NCI-H2196 (cell line): ENCODE measurements around the gene ZG16.
"Not testable (repeated sequence)": the region's sequence is repeated elsewhere in the genome, so short reads cannot be mapped to it uniquely, and the experiment has no call there.

Experiments
- DNase-seq: peaks from one replicate; lab custom pipeline; 2025; ENCODE audit not compliant: unreplicated experiment; lab: John Stamatoyannopoulos, UW

Gene ZG16

GRCh38 chr16:29783094-29783953 lies 5.3 kb downstream of the ZG16 start:
- DNase-seq = not testable (repeated sequence)

DNA sequence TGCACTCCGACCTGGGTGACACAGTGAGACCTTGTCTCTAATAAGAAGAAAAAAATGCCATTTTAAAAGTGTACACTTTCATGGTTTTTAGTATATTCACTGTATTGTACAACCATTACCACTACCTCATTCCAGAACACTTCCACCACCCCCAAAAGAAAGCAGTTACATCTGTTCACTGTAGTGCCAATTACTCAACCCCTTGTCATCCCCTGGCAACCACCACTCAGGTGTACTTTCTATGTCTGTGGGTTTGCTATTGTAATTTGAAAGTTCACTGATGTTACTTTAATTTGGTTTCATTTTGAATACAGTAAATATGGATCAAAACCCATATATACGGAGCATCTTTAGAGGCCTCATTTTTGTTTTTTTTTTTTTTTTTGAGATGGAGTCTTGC lies 6.1 kb downstream of the ZG16 start:
- no peak for DNase-seq

DNA sequence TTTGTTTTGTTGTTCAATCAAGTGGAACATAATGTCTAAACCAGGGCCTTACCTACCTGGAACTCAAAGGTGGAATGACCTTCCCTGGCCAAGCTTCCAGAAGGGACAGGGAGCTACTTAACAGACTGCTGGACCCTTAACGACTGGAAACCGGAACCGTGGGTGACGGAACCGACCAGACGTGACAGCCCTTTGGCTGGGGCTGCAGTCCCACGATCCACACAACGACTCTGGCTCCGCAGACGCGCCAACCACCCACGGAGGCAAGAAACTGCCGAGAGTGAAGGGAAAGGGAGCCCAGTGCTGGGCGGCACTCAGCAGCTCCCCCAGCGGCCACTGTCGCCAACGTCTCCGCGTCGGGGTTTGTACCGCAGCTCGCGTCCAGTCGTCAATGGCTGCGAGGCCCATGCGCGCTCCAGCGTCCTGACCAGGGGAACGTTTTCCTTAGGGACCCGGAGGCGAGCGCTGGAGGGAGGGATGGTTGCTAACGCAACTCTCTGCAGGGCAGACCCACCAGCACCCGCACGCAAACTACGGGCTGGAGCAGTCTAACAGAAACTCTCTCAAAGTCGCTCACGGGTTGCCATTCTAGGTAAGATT lies 6.9 kb downstream of the ZG16 start:
- DNase-seq = no peak

DNA sequence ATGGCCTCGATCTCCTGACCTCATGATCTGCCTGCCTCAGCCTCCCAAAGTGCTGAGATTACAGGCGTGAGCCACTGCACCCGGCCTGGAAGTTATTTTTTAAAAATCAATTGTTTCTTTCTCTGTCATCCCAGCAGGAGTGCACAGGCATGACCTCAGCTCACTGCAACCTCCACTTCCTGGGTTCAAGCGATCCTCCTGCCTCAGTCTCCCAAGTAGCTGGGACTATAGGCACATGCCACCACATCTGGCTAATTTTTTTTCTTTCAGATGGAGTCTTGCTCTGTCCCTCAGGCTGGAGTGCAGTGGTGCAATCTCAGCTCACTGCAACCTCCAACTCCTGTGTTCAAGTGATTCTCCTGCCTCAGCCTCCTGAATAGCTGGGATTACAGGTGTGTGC lies 9.1 kb downstream of the ZG16 start:
- not testable (repeated sequence) for DNase-seq

DNA sequence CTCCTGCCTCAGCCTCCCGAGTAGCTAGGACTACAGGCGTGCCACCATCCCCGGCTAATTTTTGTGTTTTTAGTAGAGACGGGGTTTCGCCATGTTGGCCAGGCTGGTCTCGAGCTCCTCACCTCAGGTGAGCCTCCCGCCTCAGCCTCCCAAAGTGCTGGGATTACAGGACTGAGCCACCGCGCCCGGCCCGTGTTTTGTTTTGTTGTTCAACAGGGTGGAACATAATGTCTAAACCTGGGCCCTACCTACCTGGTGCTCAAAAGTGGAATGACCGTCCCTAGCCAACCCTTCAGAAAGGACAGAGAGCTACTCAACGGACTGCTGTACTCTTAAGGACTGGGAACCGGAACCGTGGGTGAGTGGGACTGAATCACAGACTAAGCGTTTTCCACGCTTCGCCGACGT lies 11.7 kb downstream of the ZG16 start:
- DNase-seq = no peak

DNA sequence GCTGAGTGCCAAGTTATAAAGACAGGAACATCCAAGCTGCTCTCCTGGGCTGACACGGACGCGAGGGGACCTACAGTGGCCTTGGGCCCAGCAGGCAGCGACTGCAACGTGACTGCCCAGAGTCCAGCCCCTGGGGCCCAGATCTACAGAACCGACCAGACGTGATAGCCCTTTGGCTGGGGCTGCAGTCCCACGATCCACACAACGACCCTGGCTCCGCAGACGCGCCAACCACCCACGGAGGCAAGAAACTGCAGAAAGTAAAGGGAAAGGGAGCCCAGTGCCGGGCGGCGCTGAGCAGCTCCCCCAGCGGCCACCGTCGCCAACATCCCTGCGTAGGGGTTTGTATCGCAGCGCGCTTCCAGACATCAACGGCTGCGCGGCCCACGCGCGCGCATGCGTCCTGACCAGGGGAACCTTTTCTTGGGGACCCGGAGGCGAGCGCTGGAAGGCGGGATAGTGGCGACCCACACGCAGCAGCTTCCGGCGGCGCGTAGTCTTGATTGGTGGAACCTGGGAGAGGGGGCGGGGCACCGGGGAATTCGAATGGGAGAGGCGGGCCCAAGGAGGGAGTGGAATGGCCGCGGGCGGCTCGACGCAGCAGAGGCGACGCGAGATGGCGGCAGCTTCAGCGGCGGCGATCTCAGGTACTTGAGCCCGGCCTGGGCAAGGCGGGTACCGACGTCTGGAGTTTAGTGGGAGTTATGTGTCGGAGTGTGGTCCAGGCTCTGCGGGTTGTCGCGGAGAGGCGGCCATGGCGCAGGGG lies 12.3 kb downstream of the ZG16 start, which contains the start of gene KIF22:
Gene KIF22 (plus strand): TSS at position 569 of the 766 bp plus-strand sequence. CDS start 9 bp downstream, at position 578.
- DNase-seq = peak; percentile 99

GRCh38 chr16:29790949-29791844 lies 13.1 kb downstream of the ZG16 start:
- no peak for DNase-seq

DNA sequence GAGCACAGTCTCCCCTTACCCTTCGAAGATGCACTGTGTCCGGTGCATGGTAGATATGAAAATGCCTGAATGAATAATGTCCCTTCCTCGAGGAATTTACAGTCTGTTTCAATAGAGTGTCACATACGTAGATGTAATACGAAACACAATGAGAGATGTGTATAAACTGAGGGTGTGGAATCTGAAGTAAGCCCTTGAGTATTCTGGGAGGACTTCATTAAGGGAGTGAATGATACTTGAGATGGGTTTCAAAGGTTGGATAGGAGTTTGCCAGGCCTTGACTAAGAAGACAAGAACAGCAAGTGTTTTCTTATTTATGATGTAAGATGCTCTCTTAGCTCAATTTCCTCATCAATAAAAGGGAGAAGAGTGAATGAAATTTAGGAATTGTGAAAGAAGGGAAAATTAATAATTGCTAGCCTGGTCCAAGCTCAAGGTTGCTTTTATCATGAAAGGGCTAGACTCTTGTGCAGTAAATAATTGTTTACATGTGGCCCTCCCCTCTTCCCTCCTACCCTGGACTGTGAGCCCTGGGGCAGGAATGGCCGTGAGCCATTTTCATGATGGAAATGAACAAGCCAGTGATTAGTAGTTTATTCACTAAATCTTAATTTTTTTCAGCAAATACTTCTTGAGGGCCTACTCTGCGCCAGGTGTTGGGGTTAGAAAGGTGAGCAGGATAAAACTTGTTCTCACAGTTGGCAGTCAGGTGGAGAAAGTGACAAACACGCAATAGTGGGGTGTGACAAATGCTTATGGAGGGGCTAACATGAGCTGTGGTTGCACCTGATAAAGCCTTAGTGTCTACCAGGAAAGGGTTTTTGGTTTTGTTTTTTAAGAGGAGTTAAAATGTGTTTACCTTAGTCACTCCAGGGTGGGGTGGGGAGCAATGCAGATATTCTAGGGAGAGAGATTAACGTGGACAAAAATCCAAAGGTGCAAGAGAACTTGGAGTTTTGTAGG lies 14.1 kb downstream of the ZG16 start:
- DNase-seq = no peak

DNA sequence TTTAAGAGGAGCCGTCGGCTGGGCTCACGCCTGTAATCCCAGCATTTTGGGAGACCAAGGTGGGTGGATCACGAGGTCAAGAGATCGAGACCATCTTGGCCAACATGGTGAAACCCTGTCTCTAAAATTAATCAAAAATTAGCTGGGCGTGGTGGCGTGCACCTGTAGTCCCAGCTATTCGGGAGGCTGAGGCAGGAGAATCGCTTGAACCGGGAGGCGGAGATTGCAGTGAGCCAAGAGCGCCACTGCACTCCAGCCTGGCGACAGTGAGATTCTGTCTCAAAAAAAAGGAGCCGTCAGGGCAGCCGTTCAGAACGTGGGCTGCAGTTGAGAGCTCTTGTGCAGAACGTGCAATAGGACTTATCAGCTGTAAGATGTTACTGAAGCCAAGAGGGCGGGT lies 15.1 kb downstream of the ZG16 start:
- DNase-seq = not testable (repeated sequence)

- DNase-seq = no peak
These were observed 16.2 kb downstream of the ZG16 start for GRCh38 chr16:29794231-29794710.

DNA sequence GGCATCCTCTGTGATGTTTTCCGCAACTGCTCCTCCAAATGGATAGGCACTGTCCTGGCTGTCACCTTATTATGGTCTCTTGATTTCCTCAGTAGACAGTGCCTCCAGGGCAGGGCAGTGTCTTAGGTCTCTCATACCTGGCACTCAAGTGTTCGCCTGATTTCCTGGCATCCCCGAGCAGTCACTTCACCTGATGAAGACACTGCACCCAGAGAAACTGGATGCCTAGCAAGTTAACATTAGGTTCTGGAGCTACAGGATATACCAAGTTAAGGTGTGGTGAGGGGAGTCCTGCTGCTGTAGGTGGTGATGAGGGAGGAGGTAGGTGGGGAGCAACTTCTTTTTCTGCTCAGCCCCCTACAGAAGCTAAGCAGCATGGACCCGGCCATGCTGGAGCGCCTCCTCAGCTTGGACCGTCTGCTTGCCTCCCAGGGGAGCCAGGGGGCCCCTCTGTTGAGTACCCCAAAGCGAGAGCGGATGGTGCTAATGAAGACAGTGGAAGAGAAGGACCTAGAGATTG lies 24.4 kb downstream of the ZG16 start:
- DNase-seq = no peak

- no peak for DNase-seq
These were observed 26.0 kb downstream of the ZG16 start for GRCh38 chr16:29804020-29804419.

DNA sequence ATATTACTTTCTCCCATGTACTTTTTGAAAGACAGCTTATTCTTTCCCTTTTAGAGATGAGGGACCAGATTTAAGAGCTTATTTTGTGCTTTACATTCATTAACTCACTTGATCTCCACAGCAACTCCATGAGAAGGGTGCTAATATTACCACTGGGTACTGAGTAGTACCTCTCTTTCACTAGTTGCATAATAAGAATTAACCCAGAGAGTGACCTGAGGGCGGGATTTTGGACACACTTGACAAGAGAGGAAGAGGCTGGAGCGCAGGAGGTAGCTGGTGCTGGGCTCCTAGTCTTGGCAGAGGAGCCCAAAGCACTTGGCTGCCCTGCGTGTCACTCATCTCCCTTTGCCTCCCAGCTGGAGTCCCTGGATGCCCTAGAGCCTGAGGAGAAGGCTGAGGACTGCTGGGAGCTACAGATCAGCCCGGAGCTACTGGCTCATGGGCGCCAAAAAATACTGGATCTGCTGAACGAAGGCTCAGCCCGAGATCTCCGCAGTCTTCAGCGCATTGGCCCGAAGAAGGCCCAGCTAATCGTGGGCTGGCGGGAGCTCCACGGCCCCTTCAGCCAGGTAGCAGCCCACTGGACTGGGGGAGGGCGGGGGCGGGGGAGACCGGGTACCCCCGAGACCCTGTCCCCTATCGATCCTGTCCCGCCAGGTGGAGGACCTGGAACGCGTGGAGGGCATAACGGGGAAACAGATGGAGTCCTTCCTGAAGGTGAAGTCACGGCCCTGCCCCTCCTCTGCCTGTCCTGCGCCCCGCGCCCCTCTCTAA lies 26.6 kb downstream of the ZG16 start:
- peak; percentile 61 for DNase-seq

- DNase-seq = peak; percentile 99
These were observed 27.4 kb downstream of the ZG16 start for GRCh38 chr16:29805232-29806098.

DNA sequence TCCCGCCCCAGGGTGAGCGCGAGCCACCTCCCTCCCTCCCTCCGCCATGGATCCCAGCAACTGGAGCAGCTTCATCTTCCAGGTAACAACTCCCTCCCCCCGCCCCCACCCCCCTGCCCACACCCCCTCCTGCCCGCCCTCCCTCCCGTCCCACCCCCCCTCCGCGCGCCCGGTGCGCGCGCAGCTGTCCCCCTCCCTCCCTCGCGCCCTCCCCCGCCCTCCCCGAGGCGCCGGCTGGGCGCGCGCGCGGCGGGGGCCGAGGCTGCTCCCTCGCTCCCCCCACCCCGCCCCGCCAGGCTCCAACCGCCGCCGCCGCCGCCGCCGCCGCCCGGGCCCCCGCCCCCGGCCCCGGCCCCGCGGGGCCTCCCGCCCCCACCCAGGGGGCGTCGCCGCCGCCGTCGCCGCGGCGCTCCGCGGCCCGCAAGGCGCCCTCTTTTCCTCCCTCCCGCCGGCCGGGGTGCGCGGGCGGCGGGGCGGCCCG lies 28.1 kb downstream of the ZG16 start, which contains the start of gene MAZ:
Gene MAZ (plus strand): TSS at position 431 of the 481 bp plus-strand sequence. CDS start 173 bp downstream, outside the sequence.
- DNase-seq = peak; percentile 95

DNA sequence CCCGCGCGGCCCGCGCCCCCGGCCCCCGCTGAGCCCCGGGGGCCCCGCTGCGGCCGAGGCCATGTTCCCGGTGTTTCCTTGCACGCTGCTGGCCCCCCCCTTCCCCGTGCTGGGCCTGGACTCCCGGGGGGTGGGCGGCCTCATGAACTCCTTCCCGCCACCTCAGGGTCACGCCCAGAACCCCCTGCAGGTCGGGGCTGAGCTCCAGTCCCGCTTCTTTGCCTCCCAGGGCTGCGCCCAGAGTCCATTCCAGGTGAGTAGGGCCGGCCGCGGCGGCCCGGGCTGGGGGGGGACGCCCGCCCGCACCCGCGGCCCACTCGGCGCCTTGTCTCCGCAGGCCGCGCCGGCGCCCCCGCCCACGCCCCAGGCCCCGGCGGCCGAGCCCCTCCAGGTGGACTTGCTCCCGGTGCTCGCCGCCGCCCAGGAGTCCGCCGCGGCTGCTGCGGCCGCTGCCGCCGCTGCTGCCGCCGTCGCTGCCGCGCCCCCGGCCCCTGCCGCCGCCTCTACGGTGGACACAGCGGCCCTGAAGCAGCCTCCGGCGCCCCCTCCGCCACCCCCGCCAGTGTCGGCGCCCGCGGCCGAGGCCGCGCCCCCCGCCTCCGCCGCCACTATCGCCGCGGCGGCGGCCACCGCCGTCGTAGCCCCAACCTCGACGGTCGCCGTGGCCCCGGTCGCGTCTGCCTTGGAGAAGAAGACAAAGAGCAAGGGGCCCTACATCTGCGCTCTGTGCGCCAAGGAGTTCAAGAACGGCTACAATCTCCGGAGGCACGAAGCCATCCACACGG lies 28.8 kb downstream of the ZG16 start:
- DNase-seq = peak; percentile 67
